Dedifferentiated amniotic fluid mesenchymal stem cell (primary cell): ENCODE measurements around the gene HDHD3.

ENCODE experiments used
- DNase-seq: peaks from one replicate; pipeline ENCODE4 v3.0.0-alpha.2; 2016; ENCODE audit errors: extremely low spot score

Gene HDHD3

DNA sequence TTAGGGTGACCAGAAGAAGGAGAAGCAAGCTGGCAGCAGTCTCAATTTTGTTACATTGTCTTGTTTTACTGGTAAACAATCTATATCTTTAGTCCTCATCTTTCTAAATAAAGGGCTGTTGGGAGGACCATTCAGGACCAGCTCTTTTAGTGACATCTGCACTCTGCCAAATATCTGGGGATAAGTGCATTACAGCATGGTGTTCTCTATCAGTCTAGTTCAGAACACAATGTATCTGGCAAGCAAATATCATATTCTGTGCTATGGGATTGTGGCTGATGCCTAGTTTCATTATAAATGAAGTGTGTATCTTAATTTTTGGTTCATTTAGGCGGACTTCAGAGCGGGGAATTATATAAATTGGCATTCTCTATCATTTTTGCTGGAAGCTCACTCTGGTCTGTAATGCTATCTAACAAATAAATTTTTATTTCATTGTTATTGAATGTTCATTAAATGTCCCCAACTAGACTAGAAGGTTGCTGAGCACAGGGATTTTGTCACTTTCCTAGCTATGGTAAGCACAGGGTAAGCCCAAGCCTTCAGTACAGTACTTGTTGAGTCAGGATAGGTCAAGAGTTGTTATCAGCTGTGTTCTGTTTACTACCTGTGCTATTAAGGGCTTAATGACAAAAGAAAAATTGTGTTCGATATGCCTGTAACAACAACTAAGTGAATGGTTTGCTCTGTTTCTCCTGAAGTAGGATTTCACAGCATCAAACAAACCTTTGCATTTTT lies 48.6 kb downstream of the HDHD3 start:
- no peak for DNase-seq

DNA sequence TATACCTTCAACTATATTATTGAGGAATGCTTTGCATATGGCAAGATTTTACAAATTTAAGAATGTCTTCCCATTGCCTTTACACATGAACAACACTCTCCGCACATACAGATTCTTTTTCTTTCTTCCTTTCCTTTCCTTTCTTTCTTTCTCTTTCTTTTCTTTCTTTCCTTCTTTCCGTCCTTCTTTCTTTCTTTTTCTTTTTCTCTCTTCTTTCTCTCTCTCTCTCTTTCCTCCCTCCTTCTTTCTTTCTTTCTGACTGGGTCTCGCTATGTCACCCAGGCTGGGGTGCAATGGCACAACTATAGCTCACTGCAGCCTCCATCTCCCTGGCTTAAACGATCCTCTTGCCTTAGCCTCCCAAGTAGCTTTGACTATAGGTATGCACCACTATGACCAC lies 50.6 kb downstream of the HDHD3 start:
- DNase-seq = no peak
